GM12873 (cell line): ENCODE measurements around the gene SLC1A3.

ENCODE experiments used
- TF ChIP-seq, protein P1 (sequence below): IDR thresholded peaks from 2 replicates; pipeline ENCODE4 v1.5.1; 2012; ENCODE audit warnings: low read depth, mild to moderate bottlenecking, moderate library complexity, low read length, control low read depth; ENCODE audit not compliant: insufficient read depth; ENCODE audit errors: missing control alignments

Gene SLC1A3

GRCh38 chr5:36637516-36637915 lies 31.1 kb downstream of the SLC1A3 start:
- TF ChIP-seq, protein P1, sequence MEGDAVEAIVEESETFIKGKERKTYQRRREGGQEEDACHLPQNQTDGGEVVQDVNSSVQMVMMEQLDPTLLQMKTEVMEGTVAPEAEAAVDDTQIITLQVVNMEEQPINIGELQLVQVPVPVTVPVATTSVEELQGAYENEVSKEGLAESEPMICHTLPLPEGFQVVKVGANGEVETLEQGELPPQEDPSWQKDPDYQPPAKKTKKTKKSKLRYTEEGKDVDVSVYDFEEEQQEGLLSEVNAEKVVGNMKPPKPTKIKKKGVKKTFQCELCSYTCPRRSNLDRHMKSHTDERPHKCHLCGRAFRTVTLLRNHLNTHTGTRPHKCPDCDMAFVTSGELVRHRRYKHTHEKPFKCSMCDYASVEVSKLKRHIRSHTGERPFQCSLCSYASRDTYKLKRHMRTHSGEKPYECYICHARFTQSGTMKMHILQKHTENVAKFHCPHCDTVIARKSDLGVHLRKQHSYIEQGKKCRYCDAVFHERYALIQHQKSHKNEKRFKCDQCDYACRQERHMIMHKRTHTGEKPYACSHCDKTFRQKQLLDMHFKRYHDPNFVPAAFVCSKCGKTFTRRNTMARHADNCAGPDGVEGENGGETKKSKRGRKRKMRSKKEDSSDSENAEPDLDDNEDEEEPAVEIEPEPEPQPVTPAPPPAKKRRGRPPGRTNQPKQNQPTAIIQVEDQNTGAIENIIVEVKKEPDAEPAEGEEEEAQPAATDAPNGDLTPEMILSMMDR, result no peak

- TF ChIP-seq, protein P1, result no peak
Observed at GRCh38 chr5:36638056-36638455, 31.6 kb downstream of the SLC1A3 start.

- TF ChIP-seq, protein P1, result no peak
Observed at GRCh38 chr5:36640949-36641348, 34.5 kb downstream of the SLC1A3 start.

DNA sequence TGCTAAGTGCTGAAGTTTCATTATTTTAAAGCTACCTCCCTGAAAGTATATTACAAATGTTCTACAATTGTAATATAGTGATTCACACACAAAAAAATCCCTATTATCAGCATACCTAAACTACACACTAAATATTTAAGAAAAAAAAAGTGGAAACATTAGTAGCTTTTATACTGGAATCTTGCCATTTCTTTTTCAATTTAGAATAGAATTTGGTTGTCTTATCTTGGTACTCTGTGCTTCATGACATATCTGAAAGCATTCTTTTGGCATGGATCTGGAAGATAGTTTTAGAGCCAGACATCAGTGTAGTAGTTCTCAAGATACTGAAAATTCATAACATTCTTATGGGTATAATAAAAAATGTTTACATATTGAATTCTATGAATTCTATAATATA lies 35.0 kb downstream of the SLC1A3 start:
- TF ChIP-seq, protein P1, result no peak

- TF ChIP-seq, protein P1, result no peak
Observed at GRCh38 chr5:36642089-36642488, 35.7 kb downstream of the SLC1A3 start.

DNA sequence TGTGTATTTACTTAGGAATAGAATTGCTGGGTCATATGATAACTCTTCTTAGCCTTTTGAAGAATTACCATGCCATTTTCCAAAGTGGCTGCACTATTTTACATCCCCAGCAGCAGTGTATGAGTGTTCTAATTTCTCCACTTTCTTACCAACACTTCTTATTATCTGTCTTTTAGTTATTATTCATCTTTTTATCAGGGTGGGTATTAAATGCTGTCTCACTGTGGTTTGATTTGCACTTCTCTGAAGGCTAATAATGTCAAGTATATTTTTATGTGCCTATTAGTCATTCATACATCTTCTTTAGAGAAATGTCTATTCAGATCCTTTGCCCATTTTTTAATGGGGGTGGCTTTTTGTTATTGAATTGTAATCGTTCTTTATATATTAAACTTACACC lies 36.8 kb downstream of the SLC1A3 start:
- TF ChIP-seq, protein P1, result no peak

DNA sequence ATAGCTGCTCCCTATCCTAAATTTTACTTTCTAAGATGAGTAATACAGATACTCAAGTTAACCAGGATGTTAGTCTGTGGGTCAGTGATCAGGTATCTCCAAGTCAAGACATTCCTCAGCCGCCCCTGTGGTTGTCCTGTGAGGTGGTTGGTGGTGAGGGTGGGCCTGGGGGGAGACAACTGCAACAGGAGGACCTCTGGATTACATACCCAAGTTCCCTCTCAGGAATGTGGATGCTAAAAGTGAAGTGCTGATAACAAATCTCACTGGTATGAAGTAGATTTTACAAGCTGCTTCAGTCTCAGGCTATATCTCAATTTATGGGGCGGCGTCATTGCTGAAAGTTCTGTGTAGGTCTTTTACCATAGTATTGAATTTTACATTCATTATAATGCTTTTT lies 38.3 kb downstream of the SLC1A3 start:
- TF ChIP-seq, protein P1, result no peak
